ENCODE results near the gene ANKRD27.

GRCh38 chr19:32672841-32673240 is 2.1 kb downstream of the ANKRD27 start:
- TF ChIP-seq CTCF (conservative IDR thresholded peaks at IDR 0.05): no peak
- TF ChIP-seq EZH2 (IDR thresholded peaks at IDR 0.05; ENCODE audit: low read depth): no peak

Data from PC-9 (cell line).